K562 treated with DMSO at 1 percent for 24 hours (cell line): Measurements from ENCODE around the gene TRAPPC2B. TPM values are rescaled to one million over a fixed set of nuclear protein-coding genes. Genes with fewer than 3 reads are reported as not detected.

Source experiments
- total RNA-seq: library from RNA; unstranded; fragments of 300-600 nt; gene quantifications from 2 replicates; pipeline ENCODE4 v1.2.3, GENCODE V29; 2022; ENCODE audit warnings: low read depth; ENCODE audit not compliant: insufficient read depth

The TRAPPC2B gene
- 4.4 and 4.8 TPM in 2 replicates for total RNA-seq

GRCh38 chr19:57362997-57363687, at the start of gene TRAPPC2B, which contains the start of gene ZNF547:
TRAPPC2B (plus strand) TSS chr19:57363551; CDS start chr19:57364834, 1,283 bp downstream.
ZNF547 (plus strand) TSS chr19:57363551; CDS start chr19:57368556, 5,005 bp downstream.

GRCh38 chr19:57320180-57321084, 42.9 kb upstream of the TRAPPC2B start, which contains the start of gene ZNF543:
ZNF543 (plus strand) TSS chr19:57320472; CDS start chr19:57320854, 382 bp downstream.

DNA sequence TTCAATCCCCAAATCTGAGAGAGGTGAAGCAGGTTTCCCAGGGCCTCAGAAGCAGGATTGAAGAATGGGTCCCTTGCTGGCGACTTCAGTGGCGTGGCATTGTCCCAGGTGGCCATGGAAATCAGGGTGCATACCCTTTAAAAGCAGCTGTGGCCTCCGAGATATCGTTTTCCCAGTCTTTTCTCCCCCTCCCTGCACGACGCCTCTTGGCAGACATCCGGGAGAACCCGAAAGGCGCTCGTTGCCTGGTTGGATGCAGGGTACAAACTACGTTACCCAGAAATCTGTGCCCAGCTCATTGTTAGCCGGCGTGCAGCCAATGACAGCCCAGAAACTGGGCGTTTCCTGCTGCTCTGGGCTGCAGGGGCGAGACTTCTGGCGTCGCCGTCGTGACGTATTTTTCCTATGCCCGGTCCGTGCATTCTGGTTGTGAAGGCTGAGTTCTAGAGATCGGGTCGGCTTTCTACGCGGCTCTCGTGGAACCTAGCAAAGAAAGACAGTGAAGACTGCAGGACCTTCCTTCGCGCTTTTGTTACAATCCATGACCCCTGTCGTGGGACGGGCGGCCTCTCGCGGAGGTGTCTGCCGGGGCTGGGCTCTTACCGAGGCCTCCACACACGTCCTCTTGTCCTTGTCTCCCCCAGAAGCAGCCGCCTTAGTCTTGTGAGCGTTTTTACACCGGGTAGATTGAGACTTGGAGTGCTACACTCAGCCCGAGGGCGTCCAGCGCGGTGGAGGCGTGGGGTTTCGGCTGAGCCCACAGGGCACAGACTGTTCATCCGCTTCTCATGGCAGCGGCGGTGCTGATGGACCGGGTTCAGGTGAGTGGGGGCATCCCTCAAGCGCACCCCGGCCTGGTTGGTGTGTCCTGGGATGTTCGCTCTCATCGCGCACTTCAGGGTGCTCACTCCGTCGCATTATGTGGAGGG, 12.2 kb upstream of the TRAPPC2B start, which contains the start of gene ZNF304:
Gene ZNF304 (plus strand): TSS at position 395 of the 929 bp plus-strand sequence. CDS start 394 bp downstream, at position 789.

GRCh38 chr19:57389730-57390598, 26.6 kb downstream of the TRAPPC2B start, which contains the start of gene ZNF548:
ZNF548 (plus strand) TSS chr19:57389854; CDS start chr19:57390100, 246 bp downstream.

DNA sequence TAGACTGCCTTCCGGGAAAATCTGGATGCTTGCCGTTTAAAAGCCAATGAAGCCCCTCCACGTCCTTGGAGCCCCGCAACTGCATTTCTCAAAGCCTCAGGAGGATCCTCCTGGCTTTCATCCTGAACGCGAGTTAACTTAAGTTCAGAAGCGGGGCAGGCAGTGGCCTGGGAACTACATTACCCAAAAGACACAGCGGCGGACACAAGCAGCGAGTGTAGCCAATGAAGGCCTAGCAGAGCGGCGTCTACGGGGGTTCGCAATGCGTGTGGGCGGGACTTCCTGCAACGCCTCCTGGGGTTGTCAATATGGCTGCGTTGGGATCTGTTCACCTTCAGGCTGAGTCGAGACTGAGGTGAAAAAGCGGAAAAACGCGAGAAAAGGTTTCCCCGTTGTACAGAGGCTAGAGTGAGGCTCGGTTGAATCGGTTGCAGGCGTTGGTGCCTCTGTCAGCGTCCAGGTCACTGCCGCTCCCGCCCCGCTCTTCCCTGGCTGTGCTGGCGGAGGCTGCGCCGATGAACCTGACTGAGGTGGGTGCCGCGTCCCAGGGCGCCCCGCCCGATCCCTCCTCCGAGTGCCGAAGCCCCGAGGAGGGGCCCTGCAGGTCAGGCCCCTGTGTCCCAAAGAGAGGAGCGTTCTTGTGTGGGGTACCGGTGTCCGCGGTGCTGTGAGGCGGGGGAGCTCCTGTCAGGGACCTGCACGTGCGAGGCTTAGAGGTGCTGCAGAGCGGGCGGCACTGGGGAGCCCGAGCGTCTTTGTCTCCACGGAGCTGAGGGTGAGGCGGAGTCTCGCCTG, 47.7 kb downstream of the TRAPPC2B start, which contains the start of gene ZNF17:
Gene ZNF17 (plus strand): TSS at position 285 of the 795 bp plus-strand sequence. CDS start 2,455 bp downstream, outside the sequence.

Other genes with a start within 250 kb of the TRAPPC2B start
- not detected in 2 replicates for gene USP29, start 243.6 kb upstream of the TRAPPC2B start, total RNA-seq
- gene ZIM3, start 218.3 kb upstream of the TRAPPC2B start, total RNA-seq: not detected in 2 replicates
- not detected in 2 replicates for gene DUXA, start 196.1 kb upstream of the TRAPPC2B start, total RNA-seq
- gene ZNF264, start 172.1 kb upstream of the TRAPPC2B start, total RNA-seq: 2.9 and 6.9 TPM in 2 replicates
- 7.7 and 10.2 TPM in 2 replicates for gene AURKC, start 132.5 kb upstream of the TRAPPC2B start, total RNA-seq
- 1.8 and 2.1 TPM in 2 replicates for gene ZNF805, start 122.9 kb upstream of the TRAPPC2B start, total RNA-seq
- gene ZNF460, start 83.1 kb upstream of the TRAPPC2B start, total RNA-seq: 0.79 and 1.2 TPM in 2 replicates
- 1.2 and 1.3 TPM in 2 replicates for gene ZNF543, start 43.1 kb upstream of the TRAPPC2B start, total RNA-seq
- 3.1 and 3.2 TPM in 2 replicates for gene ZNF304, start 12.3 kb upstream of the TRAPPC2B start, total RNA-seq
- 0.42 TPM in 1 of 2 replicates, not detected in the other for gene ZNF547, start within 50 bp of the TRAPPC2B start, total RNA-seq
- gene ZNF548, start 26.3 kb downstream of the TRAPPC2B start, total RNA-seq: 3.2 and 3.4 TPM in 2 replicates
- gene ZNF17, start 47.6 kb downstream of the TRAPPC2B start, total RNA-seq: 2.0 and 2.2 TPM in 2 replicates
- 8.3 and 8.7 TPM in 2 replicates for gene ZNF749, start 71.8 kb downstream of the TRAPPC2B start, total RNA-seq
- not detected in 2 replicates for gene VN1R1, start 93.6 kb downstream of the TRAPPC2B start, total RNA-seq
- 0.54 and 0.86 TPM in 2 replicates for gene ZNF772, start 114.0 kb downstream of the TRAPPC2B start, total RNA-seq
- gene ZNF419, start 124.2 kb downstream of the TRAPPC2B start, total RNA-seq: 0.81 and 2.7 TPM in 2 replicates
- gene ZNF773, start 136.4 kb downstream of the TRAPPC2B start, total RNA-seq: 0.30 TPM in 1 of 2 replicates, not detected in the other
- 0.45 and 0.85 TPM in 2 replicates for gene ZNF549, start 163.8 kb downstream of the TRAPPC2B start, total RNA-seq
- gene ZNF550, start 196.3 kb downstream of the TRAPPC2B start, total RNA-seq: 1.4 and 2.1 TPM in 2 replicates
- 0.96 and 2.2 TPM in 2 replicates for gene ZNF416, start 215.4 kb downstream of the TRAPPC2B start, total RNA-seq
- gene ZIK1, start 220.6 kb downstream of the TRAPPC2B start, total RNA-seq: 0.41 and 0.73 TPM in 2 replicates
- 3.5 and 10.0 TPM in 2 replicates for gene ZNF530, start 236.3 kb downstream of the TRAPPC2B start, total RNA-seq